NCI-H524 (cell line): ENCODE results near the gene PPIL3.
"Not testable (repeated sequence)": the region's sequence is repeated elsewhere in the genome, so short reads cannot be mapped to it uniquely, and the experiment has no call there.

Experiments used
- DNase-seq, 2 experiments: peaks; one replicate each; lab custom pipeline; 2025; lab: John Stamatoyannopoulos, UW

The PPIL3 gene

GRCh38 chr2:200888704-200889625 is at the start of gene PPIL3, which contains the start of gene NIF3L1:
PPIL3 (minus strand) TSS chr2:200889077; CDS start chr2:200887615, 1,462 bp downstream.
NIF3L1 (plus strand) TSS chr2:200889371; CDS start chr2:200891944, 2,573 bp downstream.
- peak; percentile 94 to 99 for DNase-seq

- no peak for DNase-seq
Measured at GRCh38 chr2:200930947-200931626, 42.2 kb upstream of the PPIL3 start.

GRCh38 chr2:200929334-200930249 is 40.7 kb upstream of the PPIL3 start:
- DNase-seq, result no peak

GRCh38 chr2:200922439-200922838 is 33.6 kb upstream of the PPIL3 start:
- DNase-seq, result no peak

GRCh38 chr2:200913654-200914053 is 24.8 kb upstream of the PPIL3 start:
- DNase-seq, result no peak

- DNase-seq, result no peak
Measured at GRCh38 chr2:200909958-200910357, 21.1 kb upstream of the PPIL3 start.

GRCh38 chr2:200905618-200906296 is 16.9 kb upstream of the PPIL3 start:
- peak; percentile 19 to 57 for DNase-seq

- peak; percentile 75 to 89 for DNase-seq
Measured at GRCh38 chr2:200901459-200902072, 12.7 kb upstream of the PPIL3 start.

GRCh38 chr2:200899482-200899881 is 10.6 kb upstream of the PPIL3 start:
- no peak for DNase-seq

- DNase-seq, result not testable (repeated sequence)
Measured at GRCh38 chr2:200881715-200882249, 7.1 kb downstream of the PPIL3 start.

- DNase-seq, result no peak
Measured at GRCh38 chr2:200878289-200878880, 10.5 kb downstream of the PPIL3 start.

- DNase-seq, result no peak
Measured at GRCh38 chr2:200877443-200877842, 11.4 kb downstream of the PPIL3 start.

GRCh38 chr2:200873560-200873959 is 15.3 kb downstream of the PPIL3 start:
- no peak for DNase-seq

- no peak for DNase-seq
Measured at GRCh38 chr2:200871151-200871550, 17.7 kb downstream of the PPIL3 start.

GRCh38 chr2:200869014-200869413 is 19.9 kb downstream of the PPIL3 start:
- DNase-seq, result no peak

- DNase-seq, result peak; percentile 85 to 90
Measured at GRCh38 chr2:200864176-200865034, 24.5 kb downstream of the PPIL3 start, which contains the start of gene CLK1. CLK1 (minus strand) TSS chr2:200864658; CDS start chr2:200861862, 2,796 bp downstream.

- DNase-seq, result peak in 1 of 2 experiments; percentile 31
Measured at GRCh38 chr2:200863782-200864175, 25.1 kb downstream of the PPIL3 start.

GRCh38 chr2:200862532-200863000 is 26.3 kb downstream of the PPIL3 start:
- peak in 1 of 2 experiments; percentile 41 for DNase-seq
